GM18526 (cell line): ENCODE measurements around the gene PLEKHJ1.

ENCODE experiments used
- POLR2A ChIP-seq: IDR thresholded peaks from 3 replicates; pipeline ENCODE4 v1.6.1; 2011; ENCODE audit not compliant: insufficient read length; ENCODE audit errors: extremely low read depth

PLEKHJ1 gene

GRCh38 chr19:2235381-2236063, 607 bp downstream of the PLEKHJ1 start:
- no peak for TF ChIP-seq POLR2A

GRCh38 chr19:2234996-2235380, 1.1 kb downstream of the PLEKHJ1 start:
- TF ChIP-seq POLR2A: no peak

GRCh38 chr19:2233601-2234280, 2.4 kb downstream of the PLEKHJ1 start:
- no peak for TF ChIP-seq POLR2A

- TF ChIP-seq POLR2A: no peak
These were observed 3.6 kb downstream of the PLEKHJ1 start for GRCh38 chr19:2232286-2233151.

GRCh38 chr19:2231621-2232221, 4.4 kb downstream of the PLEKHJ1 start:
- peak; percentile 28 for TF ChIP-seq POLR2A

GRCh38 chr19:2230807-2231533, 5.2 kb downstream of the PLEKHJ1 start:
- TF ChIP-seq POLR2A: no peak

GRCh38 chr19:2230033-2230531, 6.0 kb downstream of the PLEKHJ1 start:
- TF ChIP-seq POLR2A: no peak

- TF ChIP-seq POLR2A: no peak
These were observed 6.8 kb downstream of the PLEKHJ1 start for GRCh38 chr19:2229103-2230032.

- no peak for TF ChIP-seq POLR2A
These were observed 7.7 kb downstream of the PLEKHJ1 start for GRCh38 chr19:2228157-2229030.

GRCh38 chr19:2227415-2228156, 8.5 kb downstream of the PLEKHJ1 start:
- TF ChIP-seq POLR2A: no peak

GRCh38 chr19:2226840-2227360, 9.2 kb downstream of the PLEKHJ1 start:
- TF ChIP-seq POLR2A: no peak
